Ovary (tissue), 3 donors: ENCODE measurements around the gene POMT1.

Experiments used
- POLR2A ChIP-seq: fragments of 450-650 bp; IDR thresholded peaks from one replicate; pipeline ENCODE4 v1.6.1; 2017; ENCODE audit warnings: antibody characterized with exemption, mild to moderate bottlenecking, moderate library complexity
- TF ChIP-seq, protein P1 (sequence below), 3 donors: fragments of 450-650 bp in 2 of 3; fragments of 200-600 bp in 1 of 3; IDR thresholded peaks; one replicate each; pipeline versions ENCODE4 v1.5.1 to v1.8.0; 2016 to 2022; ENCODE audit warnings: antibody characterized with exemption in 3 of 3, mild to moderate bottlenecking in 1 of 3
- donor health status: DM: no; HTN: no; CAD: no.

DNA sequence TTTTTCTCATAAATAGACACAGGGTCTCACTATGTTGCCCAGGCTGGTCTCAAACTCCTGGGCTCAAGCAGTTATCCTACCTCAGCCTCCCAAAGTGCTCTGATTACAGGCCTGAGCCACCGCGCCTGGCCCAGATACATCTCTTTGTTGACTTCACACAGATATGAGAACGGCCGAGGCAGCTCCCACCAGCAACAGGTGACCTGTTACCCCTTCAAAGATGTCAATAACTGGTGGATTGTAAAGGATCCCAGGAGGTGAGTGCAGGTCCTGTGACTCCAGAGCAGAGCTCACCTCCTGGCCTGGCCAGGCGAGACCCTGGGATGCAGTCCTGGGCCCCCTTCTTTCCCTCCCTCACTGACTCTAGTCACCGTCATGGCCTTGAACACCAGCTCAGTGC is 9.2 kb downstream of the POMT1 start:
- TF ChIP-seq, protein P1, sequence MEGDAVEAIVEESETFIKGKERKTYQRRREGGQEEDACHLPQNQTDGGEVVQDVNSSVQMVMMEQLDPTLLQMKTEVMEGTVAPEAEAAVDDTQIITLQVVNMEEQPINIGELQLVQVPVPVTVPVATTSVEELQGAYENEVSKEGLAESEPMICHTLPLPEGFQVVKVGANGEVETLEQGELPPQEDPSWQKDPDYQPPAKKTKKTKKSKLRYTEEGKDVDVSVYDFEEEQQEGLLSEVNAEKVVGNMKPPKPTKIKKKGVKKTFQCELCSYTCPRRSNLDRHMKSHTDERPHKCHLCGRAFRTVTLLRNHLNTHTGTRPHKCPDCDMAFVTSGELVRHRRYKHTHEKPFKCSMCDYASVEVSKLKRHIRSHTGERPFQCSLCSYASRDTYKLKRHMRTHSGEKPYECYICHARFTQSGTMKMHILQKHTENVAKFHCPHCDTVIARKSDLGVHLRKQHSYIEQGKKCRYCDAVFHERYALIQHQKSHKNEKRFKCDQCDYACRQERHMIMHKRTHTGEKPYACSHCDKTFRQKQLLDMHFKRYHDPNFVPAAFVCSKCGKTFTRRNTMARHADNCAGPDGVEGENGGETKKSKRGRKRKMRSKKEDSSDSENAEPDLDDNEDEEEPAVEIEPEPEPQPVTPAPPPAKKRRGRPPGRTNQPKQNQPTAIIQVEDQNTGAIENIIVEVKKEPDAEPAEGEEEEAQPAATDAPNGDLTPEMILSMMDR (IDR thresholded peaks at IDR 0.05): no peak
- TF ChIP-seq POLR2A: no peak
